Hepatocyte (in vitro differentiated cells): ENCODE measurements around the gene ITGAE. TPM values are rescaled to one million over a fixed set of nuclear protein-coding genes. Genes with fewer than 3 reads are reported as not detected.

Experiments
- DNase-seq: peaks from one replicate; pipeline ENCODE4 v3.0.0-alpha.2; 2016; ENCODE audit warnings: low spot score
- H2AFZ ChIP-seq: fragments of 200-600 bp; sonication (generic); 2 replicates; pipeline ENCODE4 v1.6.0; 2016; ENCODE audit warnings: antibody characterized with exemption, mild to moderate bottlenecking
- H3K27ac ChIP-seq: fragments of 200-600 bp; sonication (generic); 2 replicates; pipeline ENCODE4 v1.5.1; 2016; ENCODE audit warnings: mild to moderate bottlenecking
- H3K27me3 ChIP-seq: fragments of 200-600 bp; sonication (generic); 2 replicates; pipeline ENCODE4 v1.6.1; 2016
- H3K36me3 ChIP-seq: fragments of 200-600 bp; sonication (generic); replicated peaks from 2 replicates; pipeline ENCODE4 v1.5.1; 2016; ENCODE audit warnings: low read depth; ENCODE audit not compliant: insufficient read depth
- H3K4me1 ChIP-seq: fragments of 200-600 bp; sonication (generic); 2 replicates; pipeline ENCODE4 v1.5.1; 2016; ENCODE audit warnings: mild to moderate bottlenecking, moderate library complexity; ENCODE audit not compliant: insufficient read depth
- H3K4me2 ChIP-seq: fragments of 200-600 bp; sonication (generic); 2 replicates; pipeline ENCODE4 v1.6.0; 2016
- H3K4me3 ChIP-seq: fragments of 200-600 bp; sonication (generic); 2 replicates; pipeline ENCODE4 v1.5.1; 2016; ENCODE audit warnings: mild to moderate bottlenecking
- H3K79me2 ChIP-seq: fragments of 200-600 bp; sonication (generic); 2 replicates; pipeline ENCODE4 v1.6.0; 2017; ENCODE audit warnings: mild to moderate bottlenecking
- H3K9me2 ChIP-seq: fragments of 200-600 bp; sonication (generic); replicated peaks from 2 replicates; pipeline ENCODE4 v1.6.0; 2017; ENCODE audit warnings: mild to moderate bottlenecking; ENCODE audit not compliant: insufficient read depth
- H3K9me3 ChIP-seq: fragments of 200-600 bp; sonication (generic); 2 replicates; pipeline ENCODE4 v1.5.1; 2016; ENCODE audit warnings: low read depth, mild to moderate bottlenecking
- H4K20me1 ChIP-seq: fragments of 200-600 bp; sonication (generic); 2 replicates; pipeline ENCODE4 v1.6.0; 2016; ENCODE audit warnings: mild to moderate bottlenecking; ENCODE audit not compliant: insufficient read depth, poor library complexity, severe bottlenecking
- EZH2 ChIP-seq: fragments of 200-600 bp; sonication (generic); IDR thresholded peaks from 2 replicates; pipeline ENCODE4 v1.6.1; 2016; ENCODE audit warnings: antibody characterized with exemption, mild to moderate bottlenecking, borderline replicate concordance
- EZH2phosphoT487 ChIP-seq: fragments of 200-600 bp; sonication (generic); IDR thresholded peaks from one replicate; pipeline ENCODE4 v1.6.1; 2018; ENCODE audit warnings: antibody characterized with exemption, mild to moderate bottlenecking, low read depth, moderate library complexity; ENCODE audit not compliant: unreplicated experiment, severe bottlenecking
- WGBS: methylation state at CpG from one replicate; pipeline ENCODE4 v1.1.6; 2016; ENCODE audit warnings: low lambda C conversion rate; ENCODE audit errors: missing lambda C conversion rate; 5-methylcytosine and 5-hydroxymethylcytosine counted together
- polyA plus RNA-seq: library from polyadenylated mRNA; unstranded; fragments of >200 nt; fragmentation: Nextera tagmentation; extraction: Ambion mirVana; gene quantifications from 2 replicates; pipeline ENCODE4 v1.2.1, GENCODE V29; 2016
- total RNA-seq: library from RNA; depleted of rRNA; stranded (reverse); fragments of >200 nt; gene quantifications from 2 replicates; pipeline ENCODE4 v1.2.3, GENCODE V29; 2014
- TF ChIP-seq, protein P1 (sequence below): fragments of 200-600 bp; sonication (generic); IDR thresholded peaks from 2 replicates; pipeline ENCODE4 v1.5.1; 2016; ENCODE audit warnings: antibody characterized with exemption, mild to moderate bottlenecking; ENCODE audit not compliant: poor library complexity

Gene ITGAE
- total and polyA plus RNA-seq, 2 experiments from 2014 or later: 28.1 to 77.0 TPM

DNA sequence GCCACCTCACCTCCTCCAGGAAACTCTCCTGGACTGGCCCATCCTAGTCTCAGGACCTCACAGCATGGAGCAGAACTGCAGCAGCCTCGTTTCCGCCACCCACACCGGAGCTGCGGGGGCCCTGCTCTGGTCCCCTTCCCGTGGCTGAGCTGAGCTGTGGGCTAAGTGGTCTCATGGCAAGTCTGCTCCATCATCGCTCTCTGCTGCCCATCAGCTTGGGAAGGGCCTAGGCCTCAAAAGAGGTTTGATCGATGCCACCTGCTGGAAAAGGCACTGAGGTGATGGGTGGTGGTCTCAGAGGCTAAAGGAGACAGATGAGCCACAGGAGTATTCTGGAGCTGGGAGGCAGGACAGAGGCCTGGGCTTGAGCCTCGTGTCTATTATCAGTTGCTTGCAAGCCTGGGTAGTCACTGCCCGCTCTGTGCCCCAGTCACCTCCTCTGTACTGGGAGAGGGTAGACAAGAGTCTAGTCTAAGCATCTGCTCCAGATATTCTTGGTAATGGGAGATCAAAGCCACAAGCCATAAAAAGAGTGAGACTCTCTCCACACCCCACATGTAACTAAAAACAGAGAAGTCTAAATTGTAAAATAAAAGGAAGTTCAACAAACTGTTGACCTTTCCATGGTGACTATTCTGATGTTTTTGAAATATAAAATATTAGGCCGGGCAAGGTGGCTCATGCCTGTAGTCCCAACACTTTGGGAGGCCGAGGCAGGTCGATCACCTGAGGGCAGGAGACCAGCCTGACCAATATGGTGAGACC is 1.6 kb downstream of the ITGAE start:
- Histone ChIP-seq H3K27ac (no peak overlapping the region), H3K4me1 (peaks cover 6% of the 10 kb centered on the region), H3K9me3 (no peaks in the 10 kb centered on the region), H3K36me3 (no peaks in the 10 kb centered on the region), H3K27me3 (no peaks in the 10 kb centered on the region), H3K4me2 (no peak overlapping the region), H3K9me2 (no peaks in the 10 kb centered on the region), H4K20me1 (no peaks in the 10 kb centered on the region), H2AFZ (no peak overlapping the region), H3K79me2 (no peaks in the 10 kb centered on the region), H3K4me3 (no peak overlapping the region)
- TF ChIP-seq EZH2phosphoT487 (no peak), EZH2 (no peak)
- no peak for DNase-seq
- WGBS: 89% methylated on average over 12 of the region's 12 CpGs

DNA sequence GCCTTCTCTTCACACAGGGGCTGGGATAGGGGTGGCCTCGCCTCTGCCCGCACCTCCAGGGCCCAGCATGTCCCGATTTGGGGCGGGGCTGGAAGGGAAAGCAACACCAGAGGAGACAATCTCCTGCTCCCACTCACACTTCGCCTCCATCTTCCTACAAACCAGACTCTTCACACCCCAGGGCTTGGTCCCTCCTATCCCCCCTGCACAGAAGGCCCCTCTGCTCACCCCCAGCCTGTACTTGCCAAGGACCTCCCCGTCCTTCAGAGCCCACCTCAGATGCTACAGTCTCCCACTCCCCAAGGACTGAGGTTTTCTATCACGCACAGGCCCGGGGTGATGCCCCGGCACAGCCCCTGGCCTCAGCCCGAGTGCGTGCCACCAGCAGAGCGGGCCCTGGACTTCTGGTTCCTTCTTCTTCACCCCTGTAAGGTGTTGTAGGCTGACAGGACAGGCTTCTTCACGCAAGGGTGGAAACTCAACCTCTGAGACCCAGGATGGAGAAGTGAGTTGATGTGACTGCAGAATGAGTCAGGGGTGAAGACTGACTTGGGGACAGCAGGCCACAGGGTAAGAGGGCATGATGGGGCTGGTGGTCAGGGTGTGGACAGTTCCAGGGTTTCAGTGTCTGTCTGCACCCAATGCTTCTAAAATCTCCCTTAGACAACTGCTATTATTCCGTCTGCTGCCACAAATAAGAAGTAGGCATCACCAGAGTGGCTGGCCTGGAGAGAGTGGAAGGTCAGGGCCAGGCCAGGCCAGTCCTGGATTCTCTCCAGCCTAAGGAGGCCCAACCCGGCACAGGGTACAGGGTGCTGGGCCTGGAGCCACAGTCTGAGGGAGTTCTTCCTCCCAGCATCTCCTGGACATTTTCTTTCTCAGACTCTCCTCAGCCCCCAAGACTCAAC is 2.5 kb downstream of the ITGAE start:
- Histone ChIP-seq H4K20me1 (no peaks in the 10 kb centered on the region), H3K4me2 (no peak overlapping the region), H2AFZ (no peak overlapping the region), H3K79me2 (no peaks in the 10 kb centered on the region), H3K9me2 (no peaks in the 10 kb centered on the region), H3K27ac (no peak overlapping the region), H3K4me1 (peaks cover 6% of the 10 kb centered on the region), H3K27me3 (no peaks in the 10 kb centered on the region), H3K4me3 (no peak overlapping the region), H3K36me3 (no peaks in the 10 kb centered on the region), H3K9me3 (no peaks in the 10 kb centered on the region)
- 89% methylated on average over 15 of the region's 15 CpGs for WGBS
- no peak for DNase-seq
- TF ChIP-seq EZH2phosphoT487: no peak
- TF ChIP-seq, protein P1, sequence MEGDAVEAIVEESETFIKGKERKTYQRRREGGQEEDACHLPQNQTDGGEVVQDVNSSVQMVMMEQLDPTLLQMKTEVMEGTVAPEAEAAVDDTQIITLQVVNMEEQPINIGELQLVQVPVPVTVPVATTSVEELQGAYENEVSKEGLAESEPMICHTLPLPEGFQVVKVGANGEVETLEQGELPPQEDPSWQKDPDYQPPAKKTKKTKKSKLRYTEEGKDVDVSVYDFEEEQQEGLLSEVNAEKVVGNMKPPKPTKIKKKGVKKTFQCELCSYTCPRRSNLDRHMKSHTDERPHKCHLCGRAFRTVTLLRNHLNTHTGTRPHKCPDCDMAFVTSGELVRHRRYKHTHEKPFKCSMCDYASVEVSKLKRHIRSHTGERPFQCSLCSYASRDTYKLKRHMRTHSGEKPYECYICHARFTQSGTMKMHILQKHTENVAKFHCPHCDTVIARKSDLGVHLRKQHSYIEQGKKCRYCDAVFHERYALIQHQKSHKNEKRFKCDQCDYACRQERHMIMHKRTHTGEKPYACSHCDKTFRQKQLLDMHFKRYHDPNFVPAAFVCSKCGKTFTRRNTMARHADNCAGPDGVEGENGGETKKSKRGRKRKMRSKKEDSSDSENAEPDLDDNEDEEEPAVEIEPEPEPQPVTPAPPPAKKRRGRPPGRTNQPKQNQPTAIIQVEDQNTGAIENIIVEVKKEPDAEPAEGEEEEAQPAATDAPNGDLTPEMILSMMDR: no peak
- TF ChIP-seq EZH2: no peak

DNA sequence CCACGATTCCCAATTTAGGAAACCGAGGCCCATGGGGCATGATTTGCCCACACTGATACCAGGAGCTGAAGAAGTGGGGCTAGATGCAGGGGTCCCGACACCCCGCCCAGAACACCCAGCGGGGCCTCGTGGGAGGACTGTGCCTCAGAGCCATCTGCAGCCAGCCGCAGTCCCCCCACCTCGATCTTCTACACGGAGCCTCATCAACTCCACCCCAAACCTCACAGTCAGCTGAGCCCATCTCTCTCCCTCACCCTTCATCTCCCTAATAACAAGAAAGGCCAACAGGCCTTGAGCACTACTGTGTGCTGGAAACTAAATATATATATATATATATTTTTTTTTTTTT is 4.2 kb downstream of the ITGAE start:
- H3K9me3 ChIP-seq: no peaks in the 10 kb centered on the region
- no peaks in the 10 kb centered on the region for H3K9me2 ChIP-seq
- peaks cover 6% of the 10 kb centered on the region for H3K4me1 ChIP-seq
- no peaks in the 10 kb centered on the region for H4K20me1 ChIP-seq
- no peak for DNase-seq
- H3K4me2 ChIP-seq: no peak overlapping the region
- H2AFZ ChIP-seq: no peak overlapping the region
- H3K27ac ChIP-seq: no peak overlapping the region
- no peaks in the 10 kb centered on the region for H3K79me2 ChIP-seq
- no peaks in the 10 kb centered on the region for H3K27me3 ChIP-seq
- TF ChIP-seq, protein P1: no peak
- TF ChIP-seq EZH2 (no peak), EZH2phosphoT487 (no peak)
- WGBS: 90% methylated on average over 7 of the region's 9 CpGs
- no peak overlapping the region for H3K4me3 ChIP-seq
- no peaks in the 10 kb centered on the region for H3K36me3 ChIP-seq

DNA sequence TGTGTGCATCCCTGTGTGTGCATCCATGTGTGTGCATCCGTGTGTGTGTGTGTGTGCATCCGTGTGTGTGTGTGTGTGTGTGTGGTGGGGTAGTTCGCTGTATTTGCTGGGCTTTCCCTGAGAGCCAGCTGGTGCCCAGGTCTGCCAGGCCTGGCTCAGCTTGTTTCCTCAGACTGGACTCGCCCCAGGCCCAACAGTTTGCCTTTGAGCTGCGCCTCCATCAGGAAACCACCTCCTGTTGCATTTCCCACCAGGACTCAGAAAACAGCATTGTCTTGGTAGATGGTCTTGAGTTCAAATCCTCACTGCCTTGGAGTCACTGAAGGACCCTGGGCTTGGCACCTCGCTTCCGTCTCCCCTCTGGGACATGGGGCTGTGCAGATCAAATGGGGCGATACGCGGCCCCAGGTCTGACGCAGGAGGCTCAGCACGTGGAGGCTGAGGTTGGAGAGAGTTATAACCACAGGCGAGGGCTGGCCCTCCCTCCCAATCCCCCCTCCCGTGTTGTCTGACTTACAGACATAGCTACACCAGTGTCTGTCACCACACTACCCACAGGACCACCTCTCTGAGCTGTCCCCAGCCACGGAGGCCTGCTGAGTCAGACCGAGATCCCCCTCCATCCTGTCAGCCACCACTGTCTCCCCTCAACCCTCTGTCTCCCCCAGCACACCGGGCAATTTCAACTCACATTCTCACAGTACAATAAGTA is 4.7 kb downstream of the ITGAE start:
- no peaks in the 10 kb centered on the region for H3K9me3 ChIP-seq
- no peaks in the 10 kb centered on the region for H3K27me3 ChIP-seq
- no peaks in the 10 kb centered on the region for H4K20me1 ChIP-seq
- peaks cover 6% of the 10 kb centered on the region for H3K4me1 ChIP-seq
- TF ChIP-seq EZH2phosphoT487: no peak
- H3K27ac ChIP-seq: no peak overlapping the region
- no peak overlapping the region for H3K4me3 ChIP-seq
- no peaks in the 10 kb centered on the region for H3K36me3 ChIP-seq
- DNase-seq: no peak
- H3K9me2 ChIP-seq: no peaks in the 10 kb centered on the region
- no peak overlapping the region for H3K4me2 ChIP-seq
- H2AFZ ChIP-seq: no peak overlapping the region
- no peaks in the 10 kb centered on the region for H3K79me2 ChIP-seq
- 93% methylated on average over 6 of the region's 17 CpGs for WGBS
